HG03159 (cell line): ENCODE results near the gene SORCS2.

Source experiments
- ATAC-seq: cut with Tn5 transposase; IDR thresholded peaks from one replicate; pipeline ENCODE4 v1.9.1; 2021; ENCODE audit warnings: mild to moderate bottlenecking, moderate library complexity; ENCODE audit not compliant: unreplicated experiment

Gene SORCS2

GRCh38 chr4:7652451-7652881, 460.1 kb downstream of the SORCS2 start:
- ATAC-seq: no peak

GRCh38 chr4:7652906-7653305, 460.6 kb downstream of the SORCS2 start:
- ATAC-seq: no peak

- ATAC-seq: no peak
These were observed 461.4 kb downstream of the SORCS2 start for GRCh38 chr4:7653510-7654369.

GRCh38 chr4:7654550-7655445, 462.5 kb downstream of the SORCS2 start:
- no peak for ATAC-seq

- ATAC-seq: no peak
These were observed 463.3 kb downstream of the SORCS2 start for GRCh38 chr4:7655511-7656243.

- no peak for ATAC-seq
These were observed 464.0 kb downstream of the SORCS2 start for GRCh38 chr4:7656244-7656800.

- ATAC-seq: no peak
These were observed 465.4 kb downstream of the SORCS2 start for GRCh38 chr4:7657545-7658297.

- ATAC-seq: no peak
These were observed 466.2 kb downstream of the SORCS2 start for GRCh38 chr4:7658341-7659204.

GRCh38 chr4:7659429-7660175, 467.3 kb downstream of the SORCS2 start:
- ATAC-seq: no peak

GRCh38 chr4:7660176-7661039, 468.1 kb downstream of the SORCS2 start:
- no peak for ATAC-seq

- ATAC-seq: no peak
These were observed 468.9 kb downstream of the SORCS2 start for GRCh38 chr4:7661066-7661748.

GRCh38 chr4:7661846-7662506, 469.6 kb downstream of the SORCS2 start:
- ATAC-seq: no peak

GRCh38 chr4:7662507-7662846, 470.1 kb downstream of the SORCS2 start:
- no peak for ATAC-seq

- ATAC-seq: no peak
These were observed 470.8 kb downstream of the SORCS2 start for GRCh38 chr4:7663075-7663541.

- no peak for ATAC-seq
These were observed 471.8 kb downstream of the SORCS2 start for GRCh38 chr4:7664106-7664505.

GRCh38 chr4:7665321-7665720, 473.0 kb downstream of the SORCS2 start:
- ATAC-seq: no peak
